Coronary artery (tissue), 2 donors: ENCODE measurements around the gene ZNF506.
"Not testable (repeated sequence)": the region's sequence is repeated elsewhere in the genome, so short reads cannot be mapped to it uniquely, and the experiment has no call there.

Experiments used
- DNase-seq: peaks from one replicate; pipeline ENCODE4 v3.0.0-alpha.2; 2017; ENCODE audit warnings: low spot score
- H3K27ac ChIP-seq, 2 donors: fragments of 200-600 bp; sonication (generic); one replicate each; pipeline ENCODE4 v1.5.1; 2016 to 2019
- H3K4me3 ChIP-seq: fragments of 200-600 bp; sonication (generic); 2 replicates; pipeline ENCODE4 v1.5.1; 2016; ENCODE audit warnings: mild to moderate bottlenecking, moderate library complexity
- CTCF ChIP-seq: fragments of 200-600 bp; sonication (generic); IDR thresholded peaks from one replicate; pipeline ENCODE4 v1.5.1; 2019; ENCODE audit warnings: antibody characterized with exemption

Gene ZNF506

DNA sequence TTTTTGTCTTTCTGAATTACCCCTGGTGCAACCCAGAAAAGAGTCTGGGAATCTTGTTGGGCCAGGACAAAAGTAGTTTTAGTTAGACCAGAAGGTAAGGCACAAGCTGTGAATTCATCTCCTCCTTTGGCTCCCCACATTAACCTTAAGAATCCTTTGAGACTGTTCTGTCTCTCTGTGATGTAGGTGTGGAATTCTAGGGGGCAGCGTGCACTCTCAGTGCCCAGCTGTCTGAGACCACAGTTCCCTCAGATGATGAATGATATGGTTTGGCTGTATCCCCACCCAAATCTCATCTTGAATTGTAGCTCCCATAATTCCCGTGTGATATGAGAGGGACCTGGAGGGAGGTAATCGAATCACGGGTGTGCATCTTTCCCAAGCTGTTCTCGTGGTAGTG is 43.9 kb downstream of the ZNF506 start:
- no peak for DNase-seq
- peak overlapping the region; percentile 94 for H3K4me3 ChIP-seq
- H3K27ac ChIP-seq = no peak overlapping the region
- no peak for TF ChIP-seq CTCF

DNA sequence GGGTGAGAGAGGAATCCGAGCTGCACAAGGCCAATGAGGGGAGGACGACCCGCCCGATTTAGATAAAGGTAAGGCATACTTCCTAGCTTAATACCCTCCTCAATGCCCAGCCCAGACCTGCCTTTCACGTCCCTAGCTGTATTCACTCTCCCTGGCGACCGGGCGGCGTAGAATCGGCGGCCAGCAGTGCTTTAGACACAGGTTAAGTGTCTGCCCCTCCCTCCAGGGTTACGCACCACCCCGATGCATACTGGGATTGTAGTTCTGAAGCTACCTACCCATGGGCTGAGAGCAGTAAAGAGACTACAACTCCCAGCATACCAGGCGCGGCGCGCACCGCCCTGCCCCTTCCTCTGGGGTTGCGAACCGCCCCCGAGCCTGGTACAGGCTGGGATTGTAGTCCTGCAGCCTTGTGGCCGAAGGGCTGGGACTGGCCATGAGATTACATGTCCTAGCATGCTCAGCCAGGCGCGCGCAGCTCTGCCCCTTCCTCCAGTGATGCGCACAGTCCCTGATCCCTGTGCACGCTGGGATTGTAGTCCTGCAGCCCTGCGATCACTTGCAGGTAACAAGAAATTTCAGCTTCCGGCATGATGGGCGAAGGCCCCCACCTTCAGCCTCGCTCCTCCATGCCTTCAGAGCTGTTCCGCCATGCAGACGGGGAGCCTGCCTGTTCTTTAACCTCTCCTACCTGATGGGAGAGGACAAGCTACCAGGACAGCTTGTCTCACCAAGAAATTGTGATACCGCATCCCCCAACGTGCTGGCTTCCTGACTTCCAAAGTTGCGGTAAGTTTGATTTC is 45.1 kb downstream of the ZNF506 start:
- peak overlapping the region; percentile 57 to 87 for H3K27ac ChIP-seq
- peak; percentile 99 for DNase-seq
- no peak for TF ChIP-seq CTCF
- H3K4me3 ChIP-seq = peak overlapping the region; percentile 94

GRCh38 chr19:19775891-19776205 is 45.7 kb downstream of the ZNF506 start:
- DNase-seq = no peak
- peak overlapping the region; percentile 94 for H3K4me3 ChIP-seq
- no peak for TF ChIP-seq CTCF
- peak overlapping the region; percentile 57 to 87 for H3K27ac ChIP-seq

DNA sequence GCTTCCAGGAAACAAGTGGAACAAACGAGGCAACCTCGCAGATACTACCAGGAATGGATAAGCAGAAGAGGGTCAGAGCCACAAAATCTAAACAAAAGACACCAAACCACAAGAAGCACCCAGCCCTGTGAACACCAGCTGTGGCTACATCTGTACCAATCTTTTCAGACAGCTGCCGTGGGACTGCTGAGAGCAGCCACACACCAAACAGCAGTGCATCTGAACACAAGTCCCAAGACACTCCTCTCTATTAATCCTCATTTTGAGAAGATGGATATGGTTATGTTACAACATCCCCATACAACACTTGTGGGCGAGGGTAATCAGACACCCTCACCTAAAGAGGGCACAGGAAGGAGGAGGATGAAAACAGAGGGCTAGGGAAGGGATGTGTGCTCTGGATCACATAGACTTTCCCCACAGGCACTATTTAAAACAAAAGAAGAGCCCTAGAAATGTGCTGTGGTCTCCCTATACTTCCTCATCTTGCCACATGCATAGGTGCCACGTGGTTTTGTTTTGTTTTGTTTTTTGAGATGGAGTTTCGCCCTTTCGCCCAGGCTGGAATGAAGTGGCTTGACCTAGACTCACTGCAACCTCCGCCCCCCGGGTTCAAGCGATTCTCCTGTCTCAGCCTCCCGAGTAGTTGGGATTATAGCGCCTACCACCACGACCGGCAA is 47.1 kb downstream of the ZNF506 start:
- no peak for DNase-seq
- Histone ChIP-seq H3K27ac (no peak overlapping the region), H3K4me3 (no peak overlapping the region)
- TF ChIP-seq CTCF = no peak

- not testable (repeated sequence) for H3K27ac ChIP-seq, DNase-seq, H3K4me3 ChIP-seq
These were observed 49.6 kb downstream of the ZNF506 start for GRCh38 chr19:19771963-19772362.

- H3K4me3 ChIP-seq, DNase-seq, H3K27ac ChIP-seq: not testable (repeated sequence)
These were observed 51.6 kb downstream of the ZNF506 start for GRCh38 chr19:19769971-19770370.

DNA sequence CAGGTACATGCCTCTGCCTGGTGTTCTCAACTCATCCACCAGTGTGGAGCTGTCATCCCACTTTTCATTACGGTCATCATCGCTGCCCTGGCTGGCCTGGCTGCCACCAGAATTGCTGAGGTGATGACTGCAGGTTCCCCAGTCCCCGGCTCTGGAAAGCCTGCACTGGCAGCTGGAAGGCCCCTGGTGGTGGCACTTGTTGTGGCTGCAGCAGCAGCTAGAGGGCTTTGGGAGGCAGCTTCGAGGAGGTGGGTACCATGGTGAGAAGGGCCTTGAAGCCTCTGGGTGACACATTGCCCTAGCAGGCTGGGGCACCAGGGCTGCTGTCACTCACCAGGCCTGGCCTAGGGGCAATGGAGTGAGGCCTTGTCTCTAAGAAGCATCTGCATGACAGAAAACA is 63.4 kb downstream of the ZNF506 start:
- TF ChIP-seq CTCF = no peak
- Histone ChIP-seq H3K27ac (no peak overlapping the region), H3K4me3 (no peak overlapping the region)
- no peak for DNase-seq

DNA sequence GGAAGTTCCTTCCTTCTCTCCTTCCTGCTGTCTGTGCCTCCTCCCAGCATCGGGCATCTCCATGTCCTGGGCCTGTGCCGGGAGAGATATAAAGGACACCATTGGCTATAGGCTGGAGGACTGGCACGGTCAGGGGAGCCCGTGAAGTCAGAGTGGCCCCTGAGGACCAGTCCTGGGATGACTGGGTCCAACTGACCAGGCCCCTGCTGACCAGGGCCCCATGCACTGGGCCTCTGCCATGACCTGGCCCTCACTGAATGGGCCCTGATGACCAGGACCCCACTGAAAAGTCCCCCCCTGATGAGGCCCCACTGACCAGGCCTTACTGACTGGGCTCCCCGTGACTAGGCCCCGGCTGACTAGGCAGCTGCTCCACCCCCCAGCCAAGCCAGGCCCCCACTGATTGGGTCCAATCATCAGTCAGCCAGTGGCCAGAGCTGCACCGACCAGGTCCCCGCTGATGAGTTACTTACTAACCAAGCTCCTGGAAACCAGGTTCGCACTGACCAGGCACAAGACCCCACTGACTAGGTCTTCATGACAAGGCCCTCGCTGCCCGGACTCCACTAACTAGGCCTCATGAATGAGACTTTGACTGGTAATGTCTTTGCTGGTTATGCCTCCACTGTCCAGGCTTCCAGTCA is 68.7 kb downstream of the ZNF506 start:
- DNase-seq = peak; percentile 47
- no peak for TF ChIP-seq CTCF
- no peak overlapping the region for H3K27ac ChIP-seq
- H3K4me3 ChIP-seq = no peak overlapping the region
